Neural progenitor cell (in vitro differentiated cells): ENCODE data around the gene C18orf63. TPM values are rescaled to one million over a fixed set of nuclear protein-coding genes. Genes with fewer than 3 reads are reported as not detected.

ENCODE experiments used
- DNase-seq: peaks from one replicate; pipeline ENCODE4 v3.0.0-alpha.2; 2016; ENCODE audit warnings: low spot score
- H2AFZ ChIP-seq: fragments of 200-600 bp; sonication (generic); replicated peaks from 2 replicates; pipeline ENCODE4 v1.6.1; 2016; ENCODE audit warnings: antibody characterized with exemption
- H3F3A ChIP-seq: fragments of 200-600 bp; sonication (generic); 2 replicates; pipeline ENCODE4 v1.6.1; 2016; ENCODE audit warnings: antibody characterized with exemption, low read depth
- H3K27ac ChIP-seq: fragments of 200-600 bp; sonication (generic); 2 replicates; pipeline ENCODE4 v1.5.1; 2016; ENCODE audit warnings: mild to moderate bottlenecking
- H3K27me3 ChIP-seq: fragments of 200-600 bp; sonication (generic); 2 replicates; pipeline ENCODE4 v1.6.1; 2016; ENCODE audit warnings: mild to moderate bottlenecking, moderate library complexity
- H3K36me3 ChIP-seq: fragments of 200-600 bp; sonication (generic); 2 replicates; pipeline ENCODE4 v1.5.1; 2016
- H3K4me1 ChIP-seq: fragments of 200-600 bp; sonication (generic); 2 replicates; pipeline ENCODE4 v1.6.1; 2016; ENCODE audit warnings: mixed run types
- H3K4me2 ChIP-seq: fragments of 200-600 bp; sonication (generic); 2 replicates; pipeline ENCODE4 v1.6.1; 2016
- H3K4me3 ChIP-seq: fragments of 200-600 bp; sonication (generic); 2 replicates; pipeline ENCODE4 v1.5.1; 2016
- H3K79me2 ChIP-seq: fragments of 200-600 bp; sonication (generic); 2 replicates; pipeline ENCODE4 v1.6.1; 2016; ENCODE audit warnings: low read depth
- H3K9ac ChIP-seq: fragments of 200-600 bp; sonication (generic); 2 replicates; pipeline ENCODE4 v1.6.1; 2016
- H3K9me3 ChIP-seq: fragments of 200-600 bp; sonication (generic); 2 replicates; pipeline ENCODE4 v1.5.1; 2016; ENCODE audit warnings: low read depth
- H4K20me1 ChIP-seq: fragments of 200-600 bp; sonication (generic); 2 replicates; pipeline ENCODE4 v1.6.1; 2016; ENCODE audit warnings: low read depth
- H3K27ac Mint-ChIP-seq: 3 replicates; pipeline ENCODE4 v1.8.0; 2021; ENCODE audit warnings: mixed read lengths
- H3K27me3 Mint-ChIP-seq: 2 replicates; pipeline ENCODE4 v1.8.0; 2022; ENCODE audit warnings: low read depth, mild to moderate bottlenecking, inconsistent platforms, moderate library complexity, mixed read lengths; ENCODE audit not compliant: insufficient read depth
- H3K36me3 Mint-ChIP-seq: 3 replicates; pipeline ENCODE4 v1.8.0; 2021; ENCODE audit warnings: mixed read lengths
- H3K4me1 Mint-ChIP-seq: 3 replicates; pipeline ENCODE4 v1.8.0; 2021; ENCODE audit warnings: mixed read lengths
- H3K4me3 Mint-ChIP-seq: 3 replicates; pipeline ENCODE4 v1.8.0; 2021; ENCODE audit warnings: mild to moderate bottlenecking, moderate library complexity, mixed read lengths
- H3K9me3 Mint-ChIP-seq: 3 replicates; pipeline ENCODE4 v1.8.0; 2020; ENCODE audit warnings: mixed read lengths
- CTCF ChIP-seq: fragments of 200-600 bp; sonication (generic); IDR thresholded peaks from 2 replicates; pipeline ENCODE4 v1.5.1; 2017; ENCODE audit warnings: antibody characterized with exemption, mild to moderate bottlenecking
- EZH2 ChIP-seq: fragments of 200-600 bp; sonication (generic); IDR thresholded peaks from 2 replicates; pipeline ENCODE4 v1.6.1; 2017; ENCODE audit warnings: antibody characterized with exemption, mild to moderate bottlenecking, moderate library complexity
- EZH2phosphoT487 ChIP-seq: fragments of 200-600 bp; sonication (generic); IDR thresholded peaks from 2 replicates; pipeline ENCODE4 v1.6.1; 2017; ENCODE audit warnings: antibody characterized with exemption
- total RNA-seq: library from RNA; depleted of rRNA; stranded (reverse); fragments of >200 nt; gene quantifications from 2 replicates; pipeline ENCODE4 v1.2.3, GENCODE V29; 2015; ENCODE audit warnings: low replicate concordance

The C18orf63 gene
- total RNA-seq, 1 donor from 2014 or later: not detected

- no peak overlapping the region for H2AFZ ChIP-seq
- no peak overlapping the region for H3K27ac Mint-ChIP-seq
- H3K4me3 ChIP-seq: no peak overlapping the region
- no peaks in the 10 kb centered on the region for H3F3A ChIP-seq
- no peaks in the 10 kb centered on the region for H3K36me3 Mint-ChIP-seq
- H3K9me3 ChIP-seq: no peaks in the 10 kb centered on the region
- no peak overlapping the region for H3K27ac ChIP-seq
- H3K4me3 Mint-ChIP-seq: no peak overlapping the region
- peaks cover 9% of the 10 kb centered on the region for H3K4me1 Mint-ChIP-seq
- no peaks in the 10 kb centered on the region for H3K4me1 ChIP-seq
- no peak overlapping the region for H3K9ac ChIP-seq
- no peak overlapping the region for H3K4me2 ChIP-seq
- no peaks in the 10 kb centered on the region for H4K20me1 ChIP-seq
- TF ChIP-seq EZH2 (no peak), EZH2phosphoT487 (no peak), CTCF (no peak)
- peaks cover 2% of the 10 kb centered on the region for H3K9me3 Mint-ChIP-seq
- no peaks in the 10 kb centered on the region for H3K36me3 ChIP-seq
- no peaks in the 10 kb centered on the region for H3K27me3 Mint-ChIP-seq
- no peaks in the 10 kb centered on the region for H3K79me2 ChIP-seq
- H3K27me3 ChIP-seq: no peaks in the 10 kb centered on the region
- DNase-seq: no peak
Measured at GRCh38 chr18:74397572-74397971, 81.9 kb downstream of the C18orf63 start.

GRCh38 chr18:74399091-74399887, 83.7 kb downstream of the C18orf63 start:
- H3F3A ChIP-seq: no peaks in the 10 kb centered on the region
- H3K79me2 ChIP-seq: no peaks in the 10 kb centered on the region
- Mint-ChIP-seq H3K36me3 (no peaks in the 10 kb centered on the region), H3K27me3 (no peaks in the 10 kb centered on the region), H3K4me1 (peaks cover 9% of the 10 kb centered on the region), H3K9me3 (peaks cover 2% of the 10 kb centered on the region), H3K4me3 (no peak overlapping the region), H3K27ac (no peak overlapping the region)
- H3K27ac ChIP-seq: no peak overlapping the region
- no peak overlapping the region for H3K4me2 ChIP-seq
- no peaks in the 10 kb centered on the region for H3K9me3 ChIP-seq
- H3K36me3 ChIP-seq: no peaks in the 10 kb centered on the region
- no peaks in the 10 kb centered on the region for H3K4me1 ChIP-seq
- H3K27me3 ChIP-seq: no peaks in the 10 kb centered on the region
- H2AFZ ChIP-seq: no peak overlapping the region
- H4K20me1 ChIP-seq: no peaks in the 10 kb centered on the region
- DNase-seq: no peak
- H3K4me3 ChIP-seq: no peak overlapping the region
- no peak for TF ChIP-seq EZH2phosphoT487
- TF ChIP-seq CTCF: no peak
- TF ChIP-seq EZH2: no peak
- H3K9ac ChIP-seq: no peak overlapping the region

GRCh38 chr18:74400813-74401212, 85.2 kb downstream of the C18orf63 start:
- Mint-ChIP-seq H3K27ac (no peak overlapping the region), H3K9me3 (peaks cover 2% of the 10 kb centered on the region), H3K27me3 (no peaks in the 10 kb centered on the region), H3K36me3 (no peaks in the 10 kb centered on the region), H3K4me1 (peaks cover 4% of the 10 kb centered on the region), H3K4me3 (no peak overlapping the region)
- no peaks in the 10 kb centered on the region for H3F3A ChIP-seq
- no peaks in the 10 kb centered on the region for H3K4me1 ChIP-seq
- H3K9ac ChIP-seq: no peak overlapping the region
- H3K36me3 ChIP-seq: no peaks in the 10 kb centered on the region
- no peak overlapping the region for H3K4me3 ChIP-seq
- no peaks in the 10 kb centered on the region for H3K9me3 ChIP-seq
- no peak overlapping the region for H2AFZ ChIP-seq
- TF ChIP-seq EZH2phosphoT487 (no peak), EZH2 (no peak), CTCF (no peak)
- no peak overlapping the region for H3K27ac ChIP-seq
- no peak overlapping the region for H3K4me2 ChIP-seq
- H4K20me1 ChIP-seq: no peaks in the 10 kb centered on the region
- no peaks in the 10 kb centered on the region for H3K27me3 ChIP-seq
- H3K79me2 ChIP-seq: no peaks in the 10 kb centered on the region
- DNase-seq: no peak
